GM12892 (cell line): Measurements from ENCODE around the gene RNF4.

Source experiments
- DNase-seq: peaks from one replicate; pipeline ENCODE4 v3.0.0; 2011; ENCODE audit not compliant: insufficient read length
- FAIRE-seq: peaks from 2 replicates; lab custom pipeline; 2011; peaks lifted over from hg19 to GRCh38; lab: Jason Lieb, UNC
- POLR2A ChIP-seq: IDR thresholded peaks from 2 replicates; pipeline ENCODE4 v1.6.1; 2011; ENCODE audit warnings: low read depth, low read length, control low read depth
- POLR2AphosphoS5 ChIP-seq: IDR thresholded peaks from 2 replicates; pipeline ENCODE4 v1.6.1; 2011; ENCODE audit warnings: low read depth, low read length, control low read depth
- TAF1 ChIP-seq: IDR thresholded peaks from 2 replicates; pipeline ENCODE4 v1.6.1; 2011; ENCODE audit warnings: low read depth, mild to moderate bottlenecking, control low read depth, low read length, borderline replicate concordance

The RNF4 gene

DNA sequence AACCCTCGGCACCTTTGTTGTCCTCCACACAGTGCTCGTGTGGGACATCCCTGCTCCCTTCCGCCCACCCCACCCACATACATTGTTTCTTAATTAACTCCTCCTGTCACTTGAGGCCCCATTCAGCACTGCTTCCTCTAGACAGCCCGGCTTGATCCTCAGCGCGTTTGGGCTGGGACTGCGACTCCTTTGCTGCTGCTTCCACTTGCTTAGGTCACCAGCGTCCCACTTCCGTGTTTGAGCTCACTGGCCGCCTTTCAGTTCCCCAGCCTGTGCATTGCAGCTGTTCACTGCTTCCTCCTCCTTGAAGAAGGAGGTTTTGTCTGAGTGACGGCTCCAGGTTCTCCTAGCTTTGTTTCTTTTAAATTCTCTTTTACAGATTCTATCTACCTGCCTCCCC, 16.1 kb downstream of the RNF4 start:
- no peak for TF ChIP-seq POLR2A
- no peak for TF ChIP-seq TAF1
- TF ChIP-seq POLR2AphosphoS5, result no peak; the same call in 1 of the 2 replicates
- FAIRE-seq (peak; percentile 95), DNase-seq (peak; percentile 65)

DNA sequence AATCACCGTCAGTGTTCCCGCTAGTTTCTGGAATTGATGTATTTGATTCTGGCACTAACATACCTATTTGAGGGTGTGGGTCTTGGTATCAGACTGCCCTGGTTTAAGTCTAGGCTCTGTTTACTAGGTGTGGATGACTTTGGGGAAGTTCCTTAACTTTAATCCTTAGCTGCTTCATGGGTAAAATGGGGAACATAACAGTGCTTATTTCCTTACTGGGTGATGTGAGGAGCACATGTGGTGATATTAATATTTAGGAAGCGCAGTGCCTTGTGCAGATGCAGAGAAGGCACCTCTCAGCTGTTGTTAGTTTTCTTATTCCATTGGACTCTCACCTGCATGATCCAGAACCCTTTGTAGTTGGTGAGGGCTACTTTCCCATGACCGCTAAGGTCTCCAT, 17.1 kb downstream of the RNF4 start:
- no peak for TF ChIP-seq POLR2A
- no peak for TF ChIP-seq TAF1
- TF ChIP-seq POLR2AphosphoS5, result no peak
- DNase-seq, result no peak
- no peak for FAIRE-seq

GRCh38 chr4:2486981-2487380, 18.1 kb downstream of the RNF4 start:
- FAIRE-seq, result no peak

DNA sequence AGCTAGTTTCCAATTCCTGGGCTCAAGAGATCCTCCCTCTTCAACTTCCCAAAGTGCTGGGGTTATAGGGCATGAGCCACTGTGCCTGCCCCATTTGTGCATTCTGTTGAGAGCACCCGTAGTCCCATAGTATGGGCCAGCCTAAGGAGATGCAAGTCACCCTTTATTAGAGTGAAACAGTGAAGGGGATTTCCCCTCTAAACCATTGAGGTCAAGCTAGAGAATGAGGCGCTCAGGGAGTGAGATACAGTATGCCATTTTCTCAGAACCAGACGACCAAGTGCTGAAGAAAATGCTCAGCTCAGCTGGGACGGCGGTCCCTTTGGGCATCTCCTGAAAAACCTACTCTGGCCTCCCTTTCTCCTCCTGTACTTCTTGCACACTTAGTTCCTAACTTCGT, 18.7 kb downstream of the RNF4 start:
- FAIRE-seq (peak; percentile 95), DNase-seq (peak; percentile 44)
- TF ChIP-seq TAF1 (no peak), POLR2A (no peak), POLR2AphosphoS5 (no peak)

More at GRCh38 chr4:2486981-2487380, 18.1 kb downstream of the RNF4 start:
- TF ChIP-seq POLR2AphosphoS5, result no peak
- no peak for TF ChIP-seq TAF1
- TF ChIP-seq POLR2A, result no peak
- no peak for DNase-seq

GRCh38 chr4:2489081-2489805, 20.3 kb downstream of the RNF4 start:
- no peak for TF ChIP-seq TAF1
- peak; percentile 5; the same call in 1 of the 2 replicates for TF ChIP-seq POLR2AphosphoS5
- TF ChIP-seq POLR2A, result no peak
- FAIRE-seq, result no peak
- no peak for DNase-seq

DNA sequence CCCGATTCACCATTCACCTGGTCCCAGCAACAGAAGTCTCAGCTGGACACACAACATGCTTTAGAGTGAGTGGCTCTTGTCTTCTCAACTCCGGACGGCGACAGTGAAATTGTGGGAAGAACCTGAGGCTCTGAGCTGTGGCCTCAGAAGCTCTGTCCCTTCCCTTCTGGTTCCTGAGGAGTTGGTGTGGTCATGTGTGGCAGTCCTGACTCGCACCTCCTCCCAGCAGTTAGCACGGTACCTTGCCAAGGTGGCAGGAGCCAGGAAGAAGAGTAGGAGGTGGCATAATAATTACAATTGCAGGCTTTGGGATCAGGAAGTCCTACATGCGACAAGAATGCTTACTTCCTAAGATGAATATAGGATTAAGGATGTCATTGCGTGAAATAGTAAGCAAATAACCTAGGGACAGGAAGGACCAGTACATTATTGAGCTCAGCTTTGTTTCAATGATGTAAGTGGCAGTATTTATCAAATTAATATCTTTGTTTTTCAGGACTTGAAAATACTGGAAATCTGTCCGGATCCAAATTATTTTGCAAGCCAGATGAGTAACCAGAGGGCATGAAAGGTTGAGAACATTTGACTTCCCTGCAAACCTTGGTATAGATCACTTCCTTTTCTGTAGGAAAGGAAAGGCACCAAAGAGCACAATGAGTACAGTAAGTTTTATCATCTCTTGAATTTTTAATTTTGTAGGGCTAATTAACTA, 21.1 kb downstream of the RNF4 start:
- no peak for FAIRE-seq
- no peak for DNase-seq
- TF ChIP-seq POLR2AphosphoS5 (no peak), POLR2A (no peak), TAF1 (no peak)

- FAIRE-seq, result no peak
Observed at GRCh38 chr4:2492970-2493369, 24.1 kb downstream of the RNF4 start.

GRCh38 chr4:2494992-2495391, 26.1 kb downstream of the RNF4 start:
- FAIRE-seq (no peak), DNase-seq (no peak)
- TF ChIP-seq TAF1, result no peak
- TF ChIP-seq POLR2AphosphoS5, result no peak
- TF ChIP-seq POLR2A, result no peak

More at GRCh38 chr4:2492970-2493369, 24.1 kb downstream of the RNF4 start:
- no peak for DNase-seq
- no peak for TF ChIP-seq TAF1
- TF ChIP-seq POLR2AphosphoS5, result no peak
- no peak for TF ChIP-seq POLR2A

GRCh38 chr4:2497324-2497723, 28.4 kb downstream of the RNF4 start:
- FAIRE-seq (no peak), DNase-seq (no peak)
- TF ChIP-seq POLR2AphosphoS5, result no peak
- TF ChIP-seq POLR2A, result no peak
- TF ChIP-seq TAF1, result no peak

DNA sequence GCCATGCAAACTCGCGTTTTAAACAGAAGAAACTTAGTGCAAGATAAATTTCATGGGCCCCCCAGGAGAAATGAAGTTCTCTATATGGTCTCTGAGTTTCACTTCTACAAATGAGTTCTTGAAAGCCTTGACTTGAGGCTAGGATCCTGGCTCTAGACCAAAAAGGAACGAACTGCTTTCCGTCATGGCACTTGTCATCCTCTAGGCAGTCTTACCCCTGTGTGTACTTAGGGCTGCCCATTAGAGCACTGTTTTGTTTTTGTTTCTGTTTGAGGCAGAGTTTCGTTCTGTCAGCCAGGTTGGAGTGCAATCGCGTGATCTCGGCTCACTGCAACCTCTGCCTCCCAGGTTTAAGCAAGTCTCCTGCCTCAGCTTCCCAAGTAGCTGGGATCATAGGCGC, 29.0 kb downstream of the RNF4 start:
- FAIRE-seq (peak; percentile 91), DNase-seq (peak; percentile 68)
- TF ChIP-seq POLR2A, result no peak
- TF ChIP-seq TAF1, result no peak
- TF ChIP-seq POLR2AphosphoS5, result no peak

DNA sequence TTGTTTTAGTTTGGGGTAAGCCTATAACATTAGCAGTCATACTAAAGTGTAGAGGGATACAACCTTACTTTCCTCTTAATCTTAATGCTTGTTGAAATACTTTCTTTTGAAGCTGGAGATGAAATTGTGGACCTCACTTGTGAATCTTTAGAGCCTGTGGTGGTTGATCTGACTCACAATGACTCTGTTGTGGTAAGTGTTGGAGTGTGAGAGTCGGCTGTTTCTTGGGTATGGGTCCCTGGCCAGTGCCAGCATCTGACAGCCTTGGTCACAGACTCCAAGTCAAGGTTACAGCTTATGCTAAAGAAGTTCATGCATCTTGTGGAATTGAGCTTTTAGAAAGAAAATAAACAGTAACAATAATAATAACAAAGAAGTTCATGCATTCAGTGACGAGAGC, 31.6 kb downstream of the RNF4 start:
- DNase-seq (no peak), FAIRE-seq (no peak)
- no peak; the same call in 1 of the 2 replicates for TF ChIP-seq POLR2AphosphoS5
- no peak for TF ChIP-seq TAF1
- no peak for TF ChIP-seq POLR2A
